HEK293 (cell line): ENCODE data around the gene USP3.

Source experiments
- CTCF ChIA-PET: fragments of 350-600 bp; formaldehyde crosslinking; extraction: SDS; loops from one replicate; lab custom pipeline; 2021; ENCODE audit warnings: antibody characterized with exemption; lab: Yijun Ruan, JAX
- POLR2A ChIA-PET: fragments of 300-600 bp; formaldehyde crosslinking; extraction: SDS; loops from one replicate; lab custom pipeline; 2020; ENCODE audit warnings: antibody characterized with exemption, inconsistent platforms; lab: Yijun Ruan, JAX
- H3K27ac ChIP-seq: fragments of 200-500 bp; sonication (Bioruptor generic); 2 replicates; pipeline ENCODE4 v1.5.1; 2014; ENCODE audit warnings: low read depth, low read length, control low read depth, inconsistent platforms; ENCODE audit errors: extremely low read depth
- H3K36me3 ChIP-seq, 2 experiments: fragments of 200-500 bp in 1 of 2; sonication (Bioruptor generic) in 1 of 2; 1 replicate in 1 of 2; 2 replicates in 1 of 2; pipeline ENCODE4 v1.5.1; 2014 to 2017; ENCODE audit warnings: inconsistent platforms in 2 of 2, low read length in 2 of 2; ENCODE audit not compliant: control insufficient read depth in 2 of 2, insufficient read depth in 1 of 2
- H3K4me1 ChIP-seq: fragments of 200-500 bp; sonication (Bioruptor generic); 2 replicates; pipeline ENCODE4 v1.5.1; 2014; ENCODE audit warnings: mild to moderate bottlenecking, low read length, inconsistent platforms; ENCODE audit not compliant: control insufficient read depth, insufficient read depth
- H3K4me3 ChIP-seq: 2 replicates; pipeline ENCODE4 v1.5.1; 2011; ENCODE audit warnings: low read depth, mild to moderate bottlenecking, control low read depth, low read length, moderate library complexity
- H3K9me3 ChIP-seq: fragments of 200-500 bp; sonication (Bioruptor generic); 2 replicates; pipeline ENCODE4 v1.5.1; 2014; ENCODE audit warnings: low read depth, low read length, inconsistent platforms; ENCODE audit not compliant: control insufficient read depth, insufficient read depth
- KLF17 ChIP-seq: fragments of 450-650 bp; formaldehyde crosslinking; IDR thresholded peaks from 2 replicates; pipeline ENCODE4 v1.5.1; 2016; ENCODE audit warnings: missing biosample characterization, missing genetic modification characterization
- PRDM1 ChIP-seq: fragments of 450-650 bp; formaldehyde crosslinking; IDR thresholded peaks from 2 replicates; pipeline ENCODE4; 2016; ENCODE audit warnings: missing biosample characterization, missing genetic modification characterization
- SCRT2 ChIP-seq: fragments of 450-650 bp; formaldehyde crosslinking; IDR thresholded peaks from 2 replicates; pipeline ENCODE4 v1.5.1; 2016; ENCODE audit warnings: missing biosample characterization, missing genetic modification characterization
- YY1 ChIP-seq: fragments of 450-650 bp; formaldehyde crosslinking; IDR thresholded peaks from 2 replicates; pipeline ENCODE4 v1.5.1; 2018; ENCODE audit warnings: missing biosample characterization, missing genetic modification characterization
- ZBTB10 ChIP-seq: fragments of 450-650 bp; formaldehyde crosslinking; IDR thresholded peaks from 2 replicates; pipeline ENCODE4 v1.5.1; 2016; ENCODE audit warnings: missing biosample characterization, missing genetic modification characterization
- ZBTB17 ChIP-seq: fragments of 450-650 bp; formaldehyde crosslinking; IDR thresholded peaks from 2 replicates; pipeline ENCODE4 v1.5.1; 2016; ENCODE audit warnings: missing biosample characterization, missing genetic modification characterization
- ZBTB48 ChIP-seq: fragments of 450-650 bp; formaldehyde crosslinking; IDR thresholded peaks from 2 replicates; pipeline ENCODE4 v1.5.1; 2016; ENCODE audit warnings: missing biosample characterization, missing genetic modification characterization
- ZBTB49 ChIP-seq: fragments of 450-650 bp; formaldehyde crosslinking; IDR thresholded peaks from 2 replicates; pipeline ENCODE4 v1.5.1; 2016; ENCODE audit warnings: missing biosample characterization, missing genetic modification characterization, low read depth
- ZNF133 ChIP-seq: fragments of 450-650 bp; formaldehyde crosslinking; IDR thresholded peaks from 2 replicates; pipeline ENCODE4 v1.5.1; 2016; ENCODE audit warnings: missing biosample characterization, missing genetic modification characterization
- ZNF214 ChIP-seq: fragments of 450-650 bp; formaldehyde crosslinking; IDR thresholded peaks from 2 replicates; pipeline ENCODE4 v1.5.1; 2017; ENCODE audit warnings: missing biosample characterization, mild to moderate bottlenecking, missing genetic modification characterization, borderline replicate concordance
- ZNF362 ChIP-seq: fragments of 450-650 bp; formaldehyde crosslinking; IDR thresholded peaks from 2 replicates; pipeline ENCODE4 v1.5.1; 2016; ENCODE audit warnings: missing biosample characterization, missing genetic modification characterization
- ZNF426 ChIP-seq: fragments of 450-650 bp; formaldehyde crosslinking; IDR thresholded peaks from 2 replicates; pipeline ENCODE4 v1.5.1; 2017; ENCODE audit warnings: missing biosample characterization, missing genetic modification characterization, mild to moderate bottlenecking, inconsistent platforms, moderate library complexity
- ZNF513 ChIP-seq: fragments of 450-650 bp; IDR thresholded peaks from 2 replicates; pipeline ENCODE4 v1.5.1; 2018; ENCODE audit warnings: missing biosample characterization, missing genetic modification characterization
- ZNF623 ChIP-seq: fragments of 450-650 bp; formaldehyde crosslinking; IDR thresholded peaks from 2 replicates; pipeline ENCODE4 v1.5.1; 2016; ENCODE audit warnings: missing biosample characterization, missing genetic modification characterization

USP3 gene

GRCh38 chr15:63539998-63540397 is 35.6 kb downstream of the USP3 start (continued):
- TF ChIP-seq ZNF426 (tag by site-specific recombination) = no peak
- no peak for TF ChIP-seq ZBTB48 (tag by site-specific recombination)
- TF ChIP-seq SCRT2 (tag by site-specific recombination) = no peak
- TF ChIP-seq ZNF513 (tag by site-specific recombination) = no peak

- ChIA-PET POLR2A (no interaction called here), CTCF (no interaction called here)
- Histone ChIP-seq H3K4me3 (no peak overlapping the region), H3K36me3 (peaks cover 0 to 3% of the 10 kb centered on the region in 2 experiments; a peak in 1 of 3 replicates), H3K4me1 (peaks cover 11% of the 10 kb centered on the region; the same call in 1 of the 2 replicates), H3K27ac (no peak overlapping the region), H3K9me3 (no peaks in the 10 kb centered on the region)
- peak; percentile 70 for TF ChIP-seq ZBTB17 (tag by site-specific recombination)
- TF ChIP-seq KLF17 (tag by site-specific recombination) = no peak
Observed at GRCh38 chr15:63540449-63540848, 36.1 kb downstream of the USP3 start.

GRCh38 chr15:63544258-63545026 is 40.0 kb downstream of the USP3 start:
- no peaks in the 10 kb centered on the region for H3K9me3 ChIP-seq
- H3K4me3 ChIP-seq = no peak overlapping the region
- H3K36me3 ChIP-seq = no peaks in the 10 kb centered on the region
- peak; percentile 64 for TF ChIP-seq PRDM1 (tag by site-specific recombination)
- no peak for TF ChIP-seq ZNF513 (tag by site-specific recombination)
- TF ChIP-seq, all 188 proteins: peak for 1
- Histone ChIP-seq H3K4me1 (peaks cover 3% of the 10 kb centered on the region; the same call in 1 of the 2 replicates), H3K27ac (no peak overlapping the region)
- POLR2A ChIA-PET = no interaction called here
- CTCF ChIA-PET = interaction anchor here (0.6 to 0.7 kb wide), 3 partner anchors 37 to 71 kb away, joined by 3 read pairs; no protein-coding TSS in a partner anchor

GRCh38 chr15:63545520-63545919 is 41.1 kb downstream of the USP3 start:
- Histone ChIP-seq H3K9me3 (no peaks in the 10 kb centered on the region), H3K27ac (no peak overlapping the region), H3K4me3 (no peak overlapping the region), H3K4me1 (no peaks in the 10 kb centered on the region), H3K36me3 (no peaks in the 10 kb centered on the region)
- ChIA-PET CTCF (no interaction called here), POLR2A (interaction anchor here (0.6 kb wide), 1 partner anchor 239 kb away, joined by 8 read pairs; no protein-coding TSS in a partner anchor)
- TF ChIP-seq ZNF214 (tag by site-specific recombination) (no peak), ZNF623 (no peak), ZBTB10 (no peak), ZNF362 (tag by site-specific recombination) (no peak), ZBTB49 (tag by site-specific recombination) (no peak), ZNF133 (tag by site-specific recombination) (no peak), YY1 (tag by site-specific recombination) (no peak)
